Measurements from ENCODE around the gene FBXW7.

DNA sequence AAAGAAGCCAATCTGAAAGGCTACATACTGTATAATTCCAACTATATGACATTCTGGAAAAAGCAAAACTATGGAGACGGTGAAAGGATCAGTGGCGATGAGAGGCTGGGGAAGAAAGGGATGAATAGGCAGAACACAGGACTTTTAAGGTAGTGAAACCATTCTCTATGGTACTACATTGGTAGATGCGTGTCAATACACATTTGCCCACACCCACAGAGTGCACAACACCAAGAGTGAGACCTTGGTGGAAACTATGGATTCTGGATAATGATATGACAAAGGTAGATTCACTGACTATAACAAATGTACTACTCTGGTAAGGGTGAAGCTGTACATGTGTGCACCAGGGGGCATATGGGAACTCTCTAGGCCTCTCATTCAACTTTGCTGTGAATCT lies 134.5 kb downstream of the FBXW7 start:
- TF ChIP-seq POLR2AphosphoS5 (IDR thresholded peaks at IDR 0.05; ENCODE audit: low read depth, low read length) (no peak), TAF1 (IDR thresholded peaks at IDR 0.05; ENCODE audit: borderline replicate concordance, insufficient read depth, low read length) (no peak)

All from PFSK-1 (cell line).